K562 (cell line): ENCODE results near the gene GPATCH3. TPM values are rescaled to one million over a fixed set of nuclear protein-coding genes. Genes with fewer than 3 reads are reported as not detected.

Experiments used
- EWSR1 ChIP-seq: fragments of 450-650 bp; IDR thresholded peaks from 2 replicates; pipeline ENCODE4 v1.6.1; 2018; ENCODE audit warnings: borderline replicate concordance, mild to moderate bottlenecking, low read depth, moderate library complexity; ENCODE audit not compliant: partially characterized antibody
- ILF3 ChIP-seq: fragments of 450-650 bp; IDR thresholded peaks from 2 replicates; pipeline ENCODE4 v1.6.1; 2018; ENCODE audit warnings: antibody characterized with exemption, mild to moderate bottlenecking, moderate library complexity, borderline replicate concordance
- ILK ChIP-seq: fragments of 450-650 bp; IDR thresholded peaks from 2 replicates; pipeline ENCODE4 v1.6.1; 2016; ENCODE audit warnings: missing genetic modification characterization, low read depth, mild to moderate bottlenecking, missing compliant biosample characterization, moderate library complexity, borderline replicate concordance
- POLR3G ChIP-seq: IDR thresholded peaks from 2 replicates; pipeline ENCODE4 v1.6.1; 2011; ENCODE audit not compliant: insufficient read length, insufficient replicate concordance; ENCODE audit errors: extremely low read depth
- ZBTB12 ChIP-seq: fragments of 250-450 bp; sonication (Bioruptor Pico); IDR thresholded peaks from 2 replicates; pipeline ENCODE4 v1.4.0; 2020
- ZNF121 ChIP-seq: sonication (generic); formaldehyde crosslinking; conservative IDR thresholded peaks from 2 replicates; pipeline ENCODE4 v1.8.0; 2022; ENCODE audit warnings: missing genetic modification reagents
- ZNF407 ChIP-seq: fragments of 450-650 bp; IDR thresholded peaks from 2 replicates; pipeline ENCODE4 v1.6.1; 2016; ENCODE audit warnings: low read depth
- polyA plus RNA-seq, 8 experiments: library from polyadenylated mRNA; depleted of rRNA in 4 of 8; stranded (reverse) in 5 of 8; unstranded in 3 of 8; fragments of >200 nt; fragmentation: Nextera tagmentation in 2 of 8; fragmentation: Illumina TruSeq in 1 of 8; extraction: Ambion mirVana in 2 of 8; extraction: Trizol in 1 of 8; gene quantifications; 2 replicates each; pipeline versions ENCODE4 v1.2.1 to v1.2.3, GENCODE V29; 2011 to 2014; ENCODE audit warnings: inconsistent platforms in 1 of 8, missing spikeins in 1 of 8
- total RNA-seq, 7 experiments: library from RNA; depleted of rRNA in 6 of 7; stranded (reverse); fragments of >200 nt in 6 of 7; fragmentation: Illumina TruSeq in 2 of 7; extraction: Trizol in 2 of 7; gene quantifications; 2 replicates each; pipeline versions ENCODE4 v1.2.1 to v1.2.3, GENCODE V29; 2011 to 2021; ENCODE audit warnings: low replicate concordance in 1 of 7

The GPATCH3 gene
- total and polyA plus RNA-seq, 9 of the 15 experiments (the other 6 are each of a cell fraction or from before 2014, with no cell fraction given) = 1.6 to 23.0 (median 13.3) TPM

- TF ChIP-seq EWSR1 = no peak
- TF ChIP-seq ZNF121 (CRISPR knock-in tag) = no peak
- no peak for TF ChIP-seq ZNF407
- TF ChIP-seq ILK = no peak
- TF ChIP-seq POLR3G = no peak
- no peak for TF ChIP-seq ILF3
- no peak for TF ChIP-seq ZBTB12 (CRISPR knock-in tag)
Measured at GRCh38 chr1:26888231-26888630, 12.0 kb downstream of the GPATCH3 start (continued).
